GM21528 (cell line): ENCODE results near the gene GSC.

Source experiments
- ATAC-seq: cut with Tn5 transposase; IDR thresholded peaks from one replicate; pipeline ENCODE4 v1.9.1; 2021; ENCODE audit warnings: mild to moderate bottlenecking, moderate library complexity; ENCODE audit not compliant: unreplicated experiment, low FRiP score

Gene GSC

DNA sequence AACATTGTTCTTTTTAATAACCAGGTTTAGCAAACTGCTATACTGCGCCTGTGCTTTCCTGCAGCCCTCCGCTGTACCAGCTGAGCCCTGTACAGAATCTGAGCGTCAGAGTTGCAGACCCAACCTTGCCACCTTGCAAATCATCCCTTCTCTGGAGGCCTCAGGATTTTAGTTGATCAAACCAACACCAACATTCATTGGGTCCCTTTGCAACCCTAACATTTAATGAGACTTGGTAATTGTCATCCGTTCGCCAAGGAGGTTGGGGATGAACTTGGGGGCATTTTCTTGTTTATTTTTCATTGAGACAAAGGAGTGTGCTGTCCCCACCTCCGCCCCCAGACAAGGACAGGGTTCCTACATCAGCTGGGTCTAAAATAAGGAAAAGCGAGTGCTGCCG is 2.6 kb upstream of the GSC start:
- ATAC-seq = no peak

- no peak for ATAC-seq
Measured at GRCh38 chr14:94771906-94772490, 2.1 kb upstream of the GSC start.

DNA sequence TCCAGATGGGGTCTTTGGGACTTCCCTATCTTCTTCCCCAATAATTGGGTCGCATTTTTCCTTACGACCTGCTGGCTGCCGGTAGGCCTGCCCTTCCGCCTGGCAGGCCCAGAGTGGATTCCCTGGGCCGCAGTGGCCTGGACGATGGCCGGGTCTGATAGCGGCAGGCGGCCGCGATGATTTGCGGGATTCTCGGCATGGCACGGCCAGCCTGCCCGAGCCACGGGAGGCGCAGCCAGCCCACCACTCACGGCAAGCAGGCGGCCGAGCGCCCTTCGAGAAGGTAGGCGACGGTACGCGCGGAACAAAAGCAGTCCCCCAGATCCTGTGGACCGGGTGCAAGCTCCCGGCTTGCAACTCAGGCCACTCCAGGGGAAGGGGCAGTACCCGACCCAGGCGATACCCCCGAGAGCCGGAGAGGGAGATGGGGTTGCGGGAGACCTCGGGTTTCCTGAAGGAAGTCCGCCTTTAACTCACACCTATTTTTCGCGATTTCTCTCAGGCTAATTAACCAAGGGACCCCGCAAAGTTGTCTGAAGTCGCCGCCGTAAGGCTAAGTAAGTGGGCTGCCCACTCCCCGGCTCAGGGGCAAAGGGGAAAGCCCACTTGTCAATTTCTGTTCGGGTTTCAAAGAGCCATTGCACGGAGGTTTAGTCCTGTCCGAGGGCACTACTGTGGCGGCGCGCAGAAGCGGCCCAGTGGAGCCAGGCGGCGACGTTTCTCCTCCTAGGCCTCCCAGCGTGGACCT is 1.4 kb upstream of the GSC start:
- no peak for ATAC-seq

DNA sequence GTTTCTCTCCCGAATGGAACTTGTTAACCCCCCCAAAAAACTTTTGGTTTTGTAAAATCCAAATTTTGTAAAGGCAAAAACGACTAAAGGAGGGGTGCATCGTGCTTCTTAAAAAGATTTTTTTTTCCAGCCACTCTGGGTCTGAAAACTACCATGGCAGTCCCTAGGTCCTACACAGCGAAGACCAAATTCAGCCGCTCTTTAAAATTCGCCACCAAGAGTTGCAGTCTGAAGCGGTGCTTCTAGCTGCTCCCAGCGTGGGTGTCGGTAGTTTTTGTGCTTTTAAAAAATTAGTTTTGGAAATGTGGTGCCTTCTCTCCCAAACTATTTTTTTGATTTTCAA is 873 bp upstream of the GSC start:
- ATAC-seq = no peak

GRCh38 chr14:94770251-94770749 is 387 bp upstream of the GSC start:
- ATAC-seq = no peak

- ATAC-seq = no peak
Measured at GRCh38 chr14:94768521-94769390, 1.2 kb downstream of the GSC start.

DNA sequence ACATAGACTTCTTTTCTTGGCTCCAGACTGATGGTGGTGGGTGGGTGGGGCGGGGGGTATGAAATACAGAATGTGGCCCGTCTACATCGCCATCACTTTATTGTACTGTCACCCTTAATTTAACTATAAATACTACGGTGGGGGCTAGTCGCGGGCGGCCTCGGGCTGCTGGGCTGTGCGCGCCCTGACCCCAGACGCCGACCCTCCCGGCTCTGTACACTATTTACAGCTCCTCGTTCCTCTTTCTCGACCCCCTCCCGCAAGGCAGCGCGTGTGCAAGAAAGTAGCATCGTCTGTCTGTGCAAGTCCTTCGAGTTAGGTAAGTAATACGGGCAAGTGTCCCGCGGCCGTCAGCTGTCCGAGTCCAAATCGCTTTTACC is 1.8 kb downstream of the GSC start:
- no peak for ATAC-seq

- no peak for ATAC-seq
Measured at GRCh38 chr14:94767321-94767878, 2.5 kb downstream of the GSC start.

DNA sequence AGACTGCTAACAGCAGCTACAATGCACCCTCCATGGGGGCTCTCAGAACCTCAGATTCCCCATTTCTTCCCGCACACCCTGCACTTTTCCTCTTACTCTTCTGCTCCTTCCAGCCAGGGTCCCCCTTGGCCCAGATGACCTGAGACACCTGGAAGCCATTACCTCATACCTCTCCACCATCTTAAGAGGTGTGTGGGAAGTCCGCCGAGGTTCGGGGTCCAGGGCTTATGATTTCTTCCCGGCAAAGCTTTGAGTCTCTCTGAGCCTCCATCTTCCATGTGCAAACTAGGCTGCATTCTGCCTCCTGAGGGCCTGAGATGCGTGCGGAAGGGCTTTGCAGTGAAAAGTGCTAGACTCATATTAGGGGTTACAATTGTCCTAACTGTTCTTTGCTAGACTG is 5.3 kb downstream of the GSC start:
- no peak for ATAC-seq

DNA sequence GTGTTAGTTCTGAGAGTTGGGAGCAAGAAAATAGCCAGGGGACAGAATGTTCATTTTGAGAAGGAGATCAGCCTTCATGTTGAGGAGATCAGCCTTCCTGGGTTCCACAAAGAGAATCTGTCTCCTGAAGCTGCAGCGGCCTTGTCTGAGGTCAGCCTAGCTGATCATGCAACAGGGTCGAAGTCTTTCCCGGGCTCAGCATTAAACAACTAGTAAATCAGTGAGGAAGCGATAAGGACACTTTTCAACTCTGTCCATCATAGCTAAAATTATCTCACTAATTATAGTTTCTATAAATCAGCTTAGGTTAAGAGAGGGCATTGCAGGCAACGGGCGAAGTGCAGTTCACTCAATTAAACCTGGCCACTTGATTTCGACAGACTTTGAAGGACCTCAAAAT is 7.5 kb downstream of the GSC start:
- ATAC-seq = no peak

- ATAC-seq = no peak
Measured at GRCh38 chr14:94761997-94762377, 7.9 kb downstream of the GSC start.

- no peak for ATAC-seq
Measured at GRCh38 chr14:94761348-94761996, 8.4 kb downstream of the GSC start.

GRCh38 chr14:94756310-94756882 is 13.5 kb downstream of the GSC start:
- ATAC-seq = no peak

DNA sequence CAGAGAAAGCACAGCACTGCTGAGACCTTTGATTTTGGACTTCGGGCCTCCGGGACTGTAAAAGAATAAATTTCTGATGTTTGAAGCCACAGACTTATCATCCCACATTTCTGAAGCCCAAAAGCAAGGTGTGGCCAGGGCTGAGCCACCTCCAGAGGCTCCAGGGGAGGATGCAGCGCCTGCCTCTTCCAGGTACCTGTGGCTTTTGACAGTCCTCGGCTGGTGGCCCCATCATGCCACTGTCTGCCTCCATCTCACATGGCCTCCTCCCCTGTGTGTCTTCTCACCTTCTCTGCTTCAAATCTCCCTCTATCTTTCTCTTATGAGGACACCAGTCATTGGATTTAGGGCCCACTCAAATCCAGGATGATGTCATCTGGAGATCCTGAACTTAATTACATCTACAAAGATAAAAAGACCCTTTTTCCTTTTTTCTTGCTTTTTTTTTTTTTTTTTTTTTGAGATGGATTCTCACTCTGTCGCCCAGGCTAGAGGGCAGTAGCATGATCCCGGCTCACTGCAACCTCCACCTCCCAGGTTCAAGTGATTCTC is 15.4 kb downstream of the GSC start:
- ATAC-seq = no peak

GRCh38 chr14:94752591-94753436 is 17.1 kb downstream of the GSC start:
- no peak for ATAC-seq

DNA sequence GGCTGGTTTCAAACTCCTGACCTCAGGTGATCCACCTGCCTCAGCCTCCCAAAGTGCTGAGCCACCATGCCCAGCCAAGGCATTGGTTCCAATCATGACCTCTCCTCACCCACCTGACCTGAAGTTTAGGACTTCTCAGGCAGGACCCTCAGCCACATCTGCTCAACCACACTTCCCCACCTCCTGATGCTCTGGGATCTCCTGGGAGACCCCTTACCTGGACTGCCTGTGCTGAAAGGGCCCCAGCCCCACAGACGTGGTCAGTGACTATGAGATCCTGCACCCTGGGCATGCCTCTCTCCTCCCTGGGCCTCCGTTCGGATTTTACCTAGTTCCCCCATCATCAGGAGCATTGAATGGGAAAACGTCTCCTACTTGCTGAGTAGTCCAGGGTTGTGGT is 18.0 kb downstream of the GSC start:
- ATAC-seq = no peak

DNA sequence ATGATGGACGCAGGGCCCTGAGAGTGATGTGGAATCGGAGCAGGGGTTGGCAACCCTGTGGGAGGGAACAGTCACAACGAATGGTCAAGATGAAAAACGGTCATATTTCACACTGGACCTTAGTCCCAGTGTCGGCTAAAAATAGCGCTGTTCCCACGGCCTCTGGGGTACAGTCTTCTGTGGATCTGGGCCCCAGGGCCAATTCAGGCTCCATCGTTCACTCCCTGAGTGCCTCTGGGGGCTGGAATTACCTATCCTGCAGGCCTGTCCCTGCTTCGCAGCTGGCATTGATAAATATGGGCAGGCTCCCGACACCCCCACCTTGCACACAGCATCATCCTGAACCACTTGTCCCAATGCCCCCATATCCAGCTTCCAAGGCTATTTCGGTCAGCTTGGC is 18.6 kb downstream of the GSC start:
- no peak for ATAC-seq

- ATAC-seq = no peak
Measured at GRCh38 chr14:94750371-94750770, 19.5 kb downstream of the GSC start.

DNA sequence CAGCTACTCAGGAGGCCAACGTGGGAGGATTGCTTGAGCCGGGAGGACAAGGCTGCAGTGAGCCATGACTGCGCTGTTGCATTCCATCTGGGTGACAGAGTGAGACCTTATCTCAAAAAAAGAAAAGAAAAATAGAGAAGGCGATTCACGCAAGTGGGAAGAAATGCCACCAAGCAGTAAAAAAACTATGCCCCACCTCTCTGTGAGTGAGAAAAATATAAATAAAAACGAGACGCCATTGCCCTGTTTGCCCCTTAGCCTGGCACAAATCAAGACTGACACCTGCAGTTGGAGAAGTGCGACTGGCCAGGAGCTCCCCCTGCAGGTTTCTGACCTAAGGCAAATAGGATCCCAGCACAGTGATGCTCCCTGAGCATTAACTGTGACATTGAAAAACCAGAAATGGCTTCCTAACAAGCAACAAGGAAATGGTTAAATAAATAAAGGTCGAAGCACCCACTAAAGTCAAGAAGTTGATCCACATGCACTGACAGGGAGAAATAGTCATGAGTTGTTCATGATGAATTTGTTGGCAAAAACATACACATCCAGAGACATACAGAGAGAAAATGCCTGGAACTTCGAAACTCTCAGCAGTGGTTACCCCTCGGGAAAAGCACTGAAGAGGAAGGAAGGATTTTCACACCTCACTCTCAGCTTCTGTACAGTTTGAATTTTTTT is 21.1 kb downstream of the GSC start:
- ATAC-seq = no peak
